Endometrium (tissue), 2 donors: Measurements from ENCODE around the gene TCERG1L.
"Not testable (repeated sequence)": the region's sequence is repeated elsewhere in the genome, so short reads cannot be mapped to it uniquely, and the experiment has no call there.

Experiments
- FAIRE-seq: peaks from 2 replicates; lab custom pipeline; 2012; peaks lifted over from hg19 to GRCh38; lab: Jason Lieb, UNC
- donor health status: control.
- donor health status: control.

Gene TCERG1L

DNA sequence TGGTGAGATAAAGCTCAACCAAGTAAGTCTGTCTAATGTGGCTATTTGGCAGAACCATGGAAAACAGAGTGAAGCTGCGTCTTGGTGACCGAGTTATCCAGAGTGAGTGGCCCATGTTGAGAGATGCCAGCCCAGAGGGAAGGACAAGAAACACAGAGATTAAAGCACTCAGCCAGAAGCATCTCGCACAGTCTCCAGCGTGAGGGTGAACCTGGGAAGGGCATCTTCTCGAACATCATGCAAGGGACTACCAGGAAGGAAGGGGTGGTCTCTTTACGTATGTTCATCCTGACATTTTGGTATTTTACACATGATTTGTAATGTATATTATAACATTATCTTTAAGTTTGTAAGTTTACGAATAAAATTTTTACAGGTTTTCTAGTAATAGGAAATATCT is 146.4 kb downstream of the TCERG1L start:
- FAIRE-seq, result no peak

DNA sequence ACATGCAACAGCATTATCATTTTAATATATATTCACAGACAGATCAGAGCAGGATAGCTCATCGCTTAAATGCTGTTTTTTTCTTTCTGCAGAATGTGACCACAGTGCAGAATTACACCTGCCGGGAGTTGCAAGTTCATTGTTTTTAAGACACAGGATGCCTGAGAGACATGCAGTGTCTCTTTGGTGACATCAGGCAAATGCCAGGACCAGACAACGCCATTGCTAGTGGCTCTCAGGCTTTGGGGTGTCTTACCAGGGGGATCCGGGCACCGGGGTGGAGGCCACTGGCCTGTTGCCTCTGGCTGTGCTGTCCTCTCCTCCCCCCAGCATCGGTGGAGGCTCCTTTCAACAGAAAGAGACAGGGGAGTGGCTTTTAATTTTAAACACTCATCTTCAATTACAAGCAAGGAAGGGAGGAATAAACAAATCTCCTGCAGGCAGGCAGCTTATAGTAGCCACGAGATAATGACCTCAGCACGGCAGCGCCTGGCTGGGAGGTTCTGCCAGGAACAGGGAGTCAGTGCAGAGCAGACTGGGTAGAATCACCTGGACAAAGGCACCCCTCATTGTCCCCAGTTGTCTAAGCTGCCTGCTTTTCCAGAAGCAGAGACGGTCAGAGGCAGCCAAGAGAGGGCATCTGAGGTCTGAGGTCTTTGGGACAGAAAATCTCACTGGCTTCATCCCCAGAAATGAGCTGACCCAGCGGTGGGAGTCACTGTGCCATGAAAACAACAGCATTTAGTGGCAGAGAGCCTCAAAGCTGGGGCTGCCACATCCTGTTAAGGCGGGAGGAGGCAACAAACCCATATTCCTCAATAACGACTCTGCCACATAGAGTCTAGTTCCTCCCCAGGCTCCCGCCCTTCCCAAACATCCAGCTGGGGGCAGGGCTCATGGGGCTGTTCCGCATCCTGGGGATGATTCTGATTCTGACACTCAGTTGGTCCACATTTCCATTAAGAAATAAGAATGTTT is 148.4 kb downstream of the TCERG1L start:
- no peak for FAIRE-seq

DNA sequence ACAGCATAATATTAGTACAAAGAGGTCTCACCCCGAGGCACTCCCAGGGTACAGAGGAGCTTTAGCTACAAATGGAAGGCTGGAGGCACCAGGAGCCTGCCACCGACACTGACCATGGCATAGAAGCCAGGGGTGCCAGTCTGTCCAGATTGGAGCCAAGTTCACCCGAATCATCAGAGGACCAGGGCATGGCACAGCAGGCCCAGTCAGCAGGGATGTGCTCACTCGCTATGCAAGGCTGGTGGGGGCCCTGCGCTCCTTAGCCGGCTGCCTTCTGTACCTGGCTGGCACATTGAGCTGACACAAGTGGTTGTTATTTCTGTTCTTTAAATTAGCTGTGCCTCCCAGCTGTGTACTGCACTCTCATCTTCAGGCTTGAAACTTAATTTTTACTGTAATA is 149.3 kb downstream of the TCERG1L start:
- FAIRE-seq, result no peak

DNA sequence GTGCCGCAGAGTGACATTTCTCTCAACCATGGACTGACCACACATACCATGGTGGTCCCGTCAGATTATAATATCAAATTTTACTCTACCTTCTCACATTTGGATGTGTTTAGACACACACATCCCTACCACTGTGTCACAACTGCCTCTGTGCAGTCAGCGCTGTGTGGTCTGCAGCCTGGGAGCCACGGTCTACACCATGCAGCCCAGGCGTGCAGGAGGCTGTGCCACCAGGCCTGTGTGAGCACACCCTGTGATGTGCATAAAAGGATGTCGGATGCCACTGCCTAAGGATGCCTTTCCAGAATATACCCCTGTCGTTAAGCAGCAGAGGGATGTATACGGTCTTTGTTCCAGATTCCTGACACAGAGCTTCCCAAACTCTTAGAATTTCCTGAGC is 150.4 kb downstream of the TCERG1L start:
- no peak for FAIRE-seq

DNA sequence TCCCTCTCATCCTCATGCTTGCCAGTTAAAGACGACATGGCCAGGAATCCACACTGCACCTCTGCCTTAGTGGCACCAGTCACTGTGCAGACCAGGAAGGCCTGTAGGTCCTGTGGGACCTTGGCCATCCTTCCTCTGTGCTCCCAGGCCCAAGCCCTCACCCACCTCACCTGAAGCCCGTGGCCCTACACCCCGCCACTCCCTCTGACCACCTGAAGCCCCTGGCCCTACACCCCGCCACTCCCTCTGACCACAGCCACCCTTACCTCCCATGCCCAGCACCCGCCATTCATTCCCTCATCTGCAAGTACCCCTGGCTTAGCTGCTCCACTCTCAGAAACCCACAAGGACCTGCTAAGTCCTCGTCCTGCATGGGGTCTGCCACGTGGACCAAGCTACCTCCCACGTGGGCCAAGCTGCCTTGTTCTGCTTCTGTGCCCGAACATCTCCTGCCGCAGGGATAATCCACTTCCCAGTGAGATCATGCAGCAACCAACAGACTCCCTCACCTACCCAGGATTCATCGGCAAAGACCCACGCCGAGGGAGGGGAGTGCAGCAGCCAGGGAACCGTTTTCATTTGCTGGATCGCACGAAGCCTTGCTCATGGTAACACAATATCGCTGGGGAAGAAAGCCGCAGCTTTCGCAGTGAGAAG is 151.2 kb downstream of the TCERG1L start:
- FAIRE-seq, result no peak

DNA sequence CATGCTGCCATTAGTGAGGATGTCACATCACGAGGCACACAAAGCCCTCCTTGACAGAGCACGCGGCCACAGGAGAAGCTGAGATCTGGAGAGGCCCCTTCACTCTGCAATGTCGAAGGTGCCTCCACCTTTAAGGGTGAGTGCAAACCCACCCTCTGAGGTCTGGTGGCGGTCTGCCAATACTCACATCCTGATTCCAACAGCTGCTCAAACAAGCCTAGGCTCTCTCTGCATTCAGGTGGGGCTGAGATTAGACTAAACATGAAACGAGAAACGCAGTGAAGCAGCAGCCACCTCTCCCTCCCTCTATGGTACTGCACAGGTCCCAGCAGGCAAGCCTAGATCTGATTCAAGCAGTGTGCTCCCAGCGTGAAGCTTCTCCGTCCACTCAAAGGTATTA is 151.8 kb downstream of the TCERG1L start:
- FAIRE-seq, result no peak

DNA sequence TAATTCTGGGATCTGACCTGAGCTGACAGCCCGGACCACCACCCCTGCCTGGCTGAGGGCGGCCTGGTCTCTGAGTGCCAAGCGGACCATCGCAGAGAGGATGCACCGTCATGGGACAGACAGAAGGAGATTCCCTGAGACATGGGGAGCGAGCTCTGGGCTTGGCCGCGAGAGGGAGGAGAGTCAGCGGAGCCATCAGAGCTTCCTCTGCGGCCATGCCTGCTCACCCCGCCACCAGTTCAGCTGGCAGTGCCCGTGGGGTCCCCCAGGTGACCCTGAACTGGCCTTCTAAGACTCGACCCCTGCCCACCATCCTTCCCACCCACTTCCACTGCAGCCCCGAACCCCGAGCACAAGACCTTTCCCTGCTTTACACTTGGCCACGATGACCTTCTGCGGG is 152.8 kb downstream of the TCERG1L start:
- no peak for FAIRE-seq

DNA sequence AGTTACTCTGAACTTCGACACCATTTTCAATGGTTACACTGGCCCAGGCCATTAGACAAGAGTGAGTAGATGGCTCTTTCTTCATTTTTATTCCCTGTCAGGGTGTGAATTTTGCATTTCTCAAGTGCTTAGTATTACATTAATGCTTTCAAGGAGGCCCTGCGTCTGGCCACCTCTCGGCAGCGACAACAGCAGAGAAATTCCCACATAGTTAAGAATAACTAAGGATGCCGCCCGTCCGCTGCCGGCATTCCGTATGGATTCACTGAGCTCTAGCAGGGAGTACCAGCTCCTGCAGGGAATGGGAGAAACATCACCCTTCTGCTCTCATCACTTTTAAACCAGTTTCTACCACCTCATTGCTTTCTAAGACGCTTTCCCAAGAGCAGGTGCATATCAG is 153.6 kb downstream of the TCERG1L start:
- FAIRE-seq, result no peak

DNA sequence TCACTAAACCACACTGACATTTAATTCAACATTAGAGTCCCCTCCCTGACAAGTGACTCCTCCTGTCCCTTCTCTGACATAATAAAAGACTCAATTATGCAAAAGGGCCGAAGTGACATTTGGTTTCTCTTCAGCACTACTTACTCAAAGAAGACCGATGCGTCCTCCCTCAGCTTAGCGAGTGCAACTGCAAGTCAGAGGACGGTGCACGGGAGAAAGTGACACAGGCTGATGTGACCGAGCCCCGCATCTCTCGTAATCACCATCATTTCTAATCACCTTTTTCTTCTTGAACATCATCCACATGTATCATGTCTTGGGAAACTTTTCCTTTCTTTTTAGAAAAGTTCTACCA is 155.7 kb downstream of the TCERG1L start:
- no peak for FAIRE-seq

DNA sequence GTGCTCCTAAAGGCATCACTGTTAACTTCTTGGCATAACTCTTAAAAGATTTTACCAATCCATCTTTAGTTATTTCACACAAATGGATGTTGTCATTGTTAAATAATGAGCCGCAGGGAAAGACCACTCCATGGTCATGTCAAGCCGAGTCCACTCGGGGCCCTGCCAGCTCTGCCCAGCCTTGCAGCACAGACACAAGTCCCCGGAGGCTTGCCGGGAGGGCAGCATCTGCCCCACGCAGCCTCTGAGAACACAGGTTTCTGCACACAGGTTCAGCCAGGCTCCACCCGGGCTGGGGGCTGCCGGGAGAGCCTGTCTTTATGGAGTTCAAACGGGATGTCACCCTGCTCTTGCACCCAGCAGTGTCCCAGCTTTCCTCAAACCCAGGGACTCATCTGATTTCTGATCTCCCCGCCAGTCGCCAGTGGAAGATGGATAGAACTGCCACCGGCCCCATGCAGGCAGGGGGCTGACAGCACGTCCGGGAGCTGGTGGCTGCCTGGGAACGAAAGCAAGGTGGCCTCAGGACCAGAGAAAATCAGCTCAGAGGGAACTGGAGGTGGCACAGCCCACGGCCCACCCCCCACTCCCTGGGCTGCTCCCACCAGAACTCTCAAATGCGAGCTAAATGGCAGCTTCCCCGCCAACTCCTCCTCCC is 156.2 kb downstream of the TCERG1L start:
- no peak for FAIRE-seq

DNA sequence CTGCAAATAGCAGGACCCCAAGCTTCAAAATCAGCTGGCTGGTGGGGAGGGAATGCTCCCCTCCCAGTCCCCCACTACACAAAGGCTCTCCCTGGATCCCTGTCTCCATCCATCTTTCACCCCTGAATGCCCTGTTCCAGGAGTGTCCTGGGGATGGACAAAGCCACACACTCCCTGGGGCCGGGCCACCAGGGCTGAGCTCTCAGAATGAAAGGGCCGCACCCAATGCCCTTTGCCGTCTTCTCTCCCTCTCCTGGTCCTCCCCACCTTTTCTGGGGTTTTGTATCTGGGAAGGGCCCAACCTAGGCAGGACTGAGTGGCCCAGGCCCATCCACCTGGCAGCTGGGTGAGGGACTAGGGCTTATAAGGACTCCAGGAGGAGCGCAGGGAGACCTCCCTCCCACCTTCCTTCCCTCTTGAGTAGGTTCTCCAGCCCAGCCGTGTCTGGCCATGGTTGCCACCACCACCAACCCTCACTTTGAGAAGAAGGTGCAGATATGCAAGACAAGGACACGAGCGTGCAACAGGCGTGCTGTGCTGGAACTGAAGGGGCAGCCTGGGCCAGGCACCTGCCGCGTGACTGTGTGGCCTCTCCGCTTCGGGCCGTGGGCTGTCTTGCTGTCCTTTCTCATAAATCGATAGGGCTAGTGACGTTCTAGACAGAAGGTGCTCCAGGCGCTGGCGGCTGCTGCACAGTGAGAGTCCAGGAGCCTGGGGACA is 157.1 kb downstream of the TCERG1L start:
- no peak for FAIRE-seq

DNA sequence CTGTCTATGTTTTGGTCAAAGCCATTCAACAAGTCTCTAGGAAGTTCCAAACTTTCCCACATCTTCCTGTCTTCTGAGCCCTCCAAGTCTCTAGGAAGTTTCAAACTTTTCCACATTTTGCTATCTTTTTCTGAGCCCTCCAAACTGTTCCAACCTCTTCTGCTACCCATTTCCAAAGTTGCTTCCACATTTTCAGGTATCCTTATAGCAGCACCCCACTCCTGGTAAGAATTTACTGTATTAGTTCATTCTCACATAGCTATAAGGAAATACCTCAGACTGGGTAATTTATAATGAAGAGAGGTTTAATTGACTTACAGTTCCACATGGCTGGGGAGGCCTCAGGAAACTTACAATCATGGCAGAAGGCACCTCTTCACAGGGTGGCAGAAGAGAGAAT is 159.1 kb downstream of the TCERG1L start:
- FAIRE-seq, result not testable (repeated sequence)

DNA sequence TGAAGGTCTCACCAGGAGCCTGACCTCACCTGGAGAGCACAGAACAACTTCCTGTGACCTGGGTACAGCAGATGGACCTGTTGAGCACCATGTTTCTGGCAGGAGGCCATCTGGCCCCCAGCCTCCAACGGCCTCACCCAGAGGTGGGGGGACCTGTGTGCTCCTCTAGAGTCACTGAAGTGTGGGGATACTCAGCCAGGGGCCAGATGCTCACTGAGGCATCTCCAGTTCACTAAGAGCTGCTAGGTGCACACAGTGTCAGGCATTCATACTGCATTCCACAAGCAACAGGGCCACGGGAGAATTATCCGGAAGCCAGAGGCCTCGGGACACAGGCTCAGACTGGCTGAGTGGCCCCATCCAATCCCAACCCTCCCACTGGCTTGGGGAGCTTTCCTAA is 161.4 kb downstream of the TCERG1L start:
- no peak for FAIRE-seq

DNA sequence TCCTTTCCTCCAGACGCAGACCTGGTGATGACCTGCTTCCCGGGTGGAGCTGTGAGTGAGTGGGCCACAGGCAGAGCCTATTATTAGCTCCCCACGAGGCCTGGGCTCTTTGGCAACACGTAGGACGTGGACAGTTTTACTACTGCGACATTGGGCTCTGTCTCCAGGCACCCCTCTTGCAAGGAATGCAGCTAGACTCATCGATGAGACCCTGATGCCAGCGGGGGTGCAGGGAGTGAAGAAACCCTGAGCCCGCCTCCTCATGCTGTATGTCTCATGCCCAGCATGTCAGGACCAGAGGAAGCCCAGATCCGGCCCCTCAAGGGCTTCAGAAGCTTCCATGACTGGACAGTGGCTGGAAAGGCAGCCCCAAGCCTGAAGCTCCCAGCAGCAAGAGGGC is 161.9 kb downstream of the TCERG1L start:
- no peak for FAIRE-seq

DNA sequence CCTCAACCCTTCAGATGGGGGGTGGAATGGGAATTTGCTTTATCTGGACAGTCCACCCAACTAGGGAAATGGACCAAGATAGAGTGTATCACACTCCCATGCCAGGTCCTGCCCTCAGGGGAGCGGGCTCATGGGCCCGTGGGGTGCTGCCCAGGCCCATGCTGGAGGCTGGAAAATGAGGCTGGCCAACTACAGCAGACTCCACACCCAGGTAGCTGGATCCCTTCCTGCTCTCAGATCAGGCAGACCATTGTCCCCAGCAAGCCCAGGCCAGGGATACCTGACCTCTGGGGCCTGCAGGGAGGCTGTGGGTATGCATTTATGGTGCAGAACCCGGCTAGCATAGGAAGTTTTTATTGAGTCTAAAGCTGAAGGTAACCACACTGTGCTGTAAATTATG is 162.4 kb downstream of the TCERG1L start:
- FAIRE-seq, result no peak

DNA sequence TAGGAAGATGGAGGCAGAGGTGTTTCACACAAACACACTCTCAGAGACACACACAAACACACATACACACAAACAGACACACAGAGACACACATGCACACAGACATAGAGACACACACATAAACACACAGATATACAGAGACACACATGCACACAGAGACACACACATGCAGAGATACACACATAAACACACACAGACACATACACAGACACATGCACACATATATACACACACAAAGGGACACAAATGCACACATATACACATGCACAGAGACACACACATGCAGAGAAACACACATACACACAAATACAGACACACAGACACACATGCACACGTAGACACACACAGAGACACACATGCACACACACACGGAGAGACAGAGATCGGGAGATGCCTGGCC is 163.3 kb downstream of the TCERG1L start:
- FAIRE-seq, result no peak

DNA sequence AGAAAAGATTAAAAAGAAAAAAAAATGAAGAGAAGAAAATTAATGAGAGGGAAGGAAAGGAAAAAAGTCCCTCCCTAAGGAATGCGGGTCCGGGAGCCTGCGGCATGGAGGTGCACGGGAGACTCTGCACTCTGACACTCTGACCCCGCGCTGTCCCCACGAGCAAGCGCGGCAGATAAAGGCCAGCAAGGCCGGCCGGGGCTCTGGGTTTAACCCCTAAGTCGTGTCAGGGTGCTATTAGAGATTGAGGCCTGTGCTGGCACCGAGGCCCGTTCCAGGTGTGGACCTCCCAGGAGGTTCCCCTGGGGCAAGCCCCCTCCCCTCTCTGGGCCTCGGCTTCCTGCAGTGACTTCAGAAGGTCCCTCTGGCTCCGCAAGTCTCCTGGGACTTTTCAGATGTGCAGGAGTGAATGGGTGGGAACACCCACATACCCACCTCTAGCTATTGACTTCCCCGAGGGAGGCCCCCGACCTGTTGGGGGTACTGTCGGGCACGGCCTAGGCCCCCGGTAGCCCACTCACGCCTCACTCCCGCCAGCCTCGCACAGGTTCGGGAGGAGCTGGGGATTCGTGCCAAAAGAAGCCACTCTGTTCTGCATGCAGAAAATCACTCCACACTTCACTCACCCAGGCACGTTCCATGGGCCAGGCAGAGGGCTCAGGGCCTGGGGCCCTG is 164.1 kb downstream of the TCERG1L start:
- no peak for FAIRE-seq

DNA sequence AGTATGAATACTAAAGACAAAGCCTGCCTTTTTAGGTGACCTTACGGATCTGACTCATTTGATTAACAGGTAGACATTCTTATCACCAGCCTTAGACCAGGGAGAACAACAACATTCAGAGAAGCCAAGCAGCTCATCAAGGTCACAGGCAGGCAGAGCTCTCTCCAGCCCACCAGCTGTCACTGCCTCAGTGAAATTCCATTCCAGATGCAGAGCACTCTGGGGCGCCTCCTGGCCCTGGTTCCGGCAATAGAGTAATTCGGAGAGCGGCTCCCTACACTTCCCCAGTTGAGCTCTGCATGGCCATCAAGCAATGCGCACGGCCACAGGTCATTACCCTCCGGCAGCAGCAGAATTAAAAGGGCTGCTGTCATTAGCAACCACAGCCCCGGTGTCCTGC is 164.7 kb downstream of the TCERG1L start:
- no peak for FAIRE-seq

DNA sequence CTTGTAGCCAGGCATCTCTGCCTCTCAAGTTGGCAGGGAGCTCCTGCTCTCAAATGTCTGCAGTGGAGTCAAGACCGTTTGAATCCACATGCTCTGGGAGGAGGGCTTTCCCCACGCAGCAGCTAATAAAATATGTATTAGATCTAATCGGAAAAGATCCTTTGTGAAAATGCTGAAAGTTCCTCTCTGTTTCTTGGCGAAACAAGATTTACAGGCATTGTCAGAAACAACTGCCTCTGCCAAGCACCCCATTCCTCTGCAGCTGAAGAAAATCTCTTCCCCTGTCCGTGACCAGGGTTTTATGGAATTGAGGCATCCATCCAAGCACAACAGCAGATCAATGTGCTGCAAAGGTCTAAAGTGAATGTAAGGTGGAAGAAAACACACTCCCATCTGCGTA is 165.8 kb downstream of the TCERG1L start:
- no peak for FAIRE-seq

DNA sequence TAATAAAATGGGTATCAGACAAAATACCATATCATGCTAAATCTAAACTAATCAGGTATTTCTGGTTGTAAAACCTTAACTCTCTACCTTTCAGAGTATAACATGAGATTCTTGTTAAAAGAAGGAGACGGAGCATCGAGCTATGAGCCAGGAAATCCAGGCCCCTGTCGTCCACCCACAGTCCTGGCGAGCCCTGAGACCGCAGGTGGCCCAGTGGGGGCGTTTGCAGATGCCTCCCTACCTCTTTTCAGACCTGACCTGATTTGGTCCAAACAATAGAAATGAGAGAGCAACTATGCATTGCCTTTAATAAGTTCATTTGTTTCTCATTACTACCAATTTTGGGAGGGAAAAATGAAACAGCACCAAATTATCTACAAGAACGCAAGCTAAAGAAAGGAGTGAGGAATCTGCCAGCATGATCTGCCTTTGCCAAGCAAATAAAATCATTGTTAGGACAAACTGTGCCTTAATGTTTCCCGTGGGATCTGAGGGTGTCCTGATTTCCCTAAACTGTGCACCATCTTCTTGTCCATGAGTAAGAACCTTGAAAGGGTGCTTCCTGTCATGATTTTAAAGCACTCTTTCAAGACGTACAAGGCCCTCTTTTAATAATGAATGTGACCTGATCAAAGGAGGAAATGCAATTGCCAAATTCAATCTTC is 166.7 kb downstream of the TCERG1L start:
- no peak for FAIRE-seq

DNA sequence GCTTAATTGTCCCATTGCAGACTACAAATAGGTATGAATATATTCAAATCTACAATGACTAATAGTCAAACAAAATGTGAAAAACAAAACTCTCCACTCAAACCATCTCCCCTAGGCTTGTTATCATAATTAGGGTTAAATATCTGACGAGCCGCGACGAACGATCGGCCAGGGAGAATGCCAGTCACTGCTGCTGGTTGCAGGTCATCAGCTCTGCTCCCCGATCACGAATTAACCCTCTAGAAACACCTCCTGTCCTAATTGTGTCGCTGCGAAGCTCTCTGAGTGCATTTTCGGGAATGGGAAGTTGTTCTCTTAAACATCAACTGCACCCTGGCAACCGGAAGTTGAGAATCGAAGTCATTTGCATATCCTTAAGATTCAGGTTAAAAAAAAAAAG is 167.3 kb downstream of the TCERG1L start:
- FAIRE-seq, result no peak
